Effector CD8-positive, alpha-beta T cell (primary cell): ENCODE measurements around the gene AKR1C1.
"Not testable (repeated sequence)": the region's sequence is repeated elsewhere in the genome, so short reads cannot be mapped to it uniquely, and the experiment has no call there.

Experiments
- DNase-seq: peaks from one replicate; lab custom pipeline; 2025; lab: John Stamatoyannopoulos, UW

Gene AKR1C1

DNA sequence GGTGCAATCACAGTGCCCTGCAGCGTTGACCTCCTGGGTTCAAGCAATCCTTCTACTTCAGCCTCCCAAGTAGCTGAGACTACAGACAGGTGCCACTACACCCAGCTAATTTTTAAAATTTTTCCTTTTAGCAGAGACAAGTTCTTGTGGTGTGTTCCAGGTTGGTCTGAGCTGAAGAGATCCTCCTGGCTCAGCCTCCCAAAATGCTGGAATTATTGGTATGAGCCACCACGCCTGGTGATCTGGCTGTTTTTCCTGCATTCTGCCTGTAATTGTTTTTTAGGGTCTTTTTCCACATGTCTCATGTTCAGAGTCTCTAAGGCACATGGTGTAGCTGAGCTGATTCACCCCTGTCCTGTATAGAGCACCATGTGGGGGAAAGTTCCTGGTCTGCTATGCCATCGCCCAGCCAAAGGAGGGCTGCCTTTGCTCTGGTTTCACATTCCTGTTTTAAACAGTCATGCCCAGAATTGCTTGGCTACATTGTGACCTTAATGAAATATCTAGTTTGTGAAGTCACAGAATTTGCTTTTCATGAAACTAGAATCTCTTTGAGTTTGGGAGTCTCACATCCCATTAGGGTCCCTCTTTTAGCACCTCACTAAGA is 55.6 kb downstream of the AKR1C1 start:
- not testable (repeated sequence) for DNase-seq

DNA sequence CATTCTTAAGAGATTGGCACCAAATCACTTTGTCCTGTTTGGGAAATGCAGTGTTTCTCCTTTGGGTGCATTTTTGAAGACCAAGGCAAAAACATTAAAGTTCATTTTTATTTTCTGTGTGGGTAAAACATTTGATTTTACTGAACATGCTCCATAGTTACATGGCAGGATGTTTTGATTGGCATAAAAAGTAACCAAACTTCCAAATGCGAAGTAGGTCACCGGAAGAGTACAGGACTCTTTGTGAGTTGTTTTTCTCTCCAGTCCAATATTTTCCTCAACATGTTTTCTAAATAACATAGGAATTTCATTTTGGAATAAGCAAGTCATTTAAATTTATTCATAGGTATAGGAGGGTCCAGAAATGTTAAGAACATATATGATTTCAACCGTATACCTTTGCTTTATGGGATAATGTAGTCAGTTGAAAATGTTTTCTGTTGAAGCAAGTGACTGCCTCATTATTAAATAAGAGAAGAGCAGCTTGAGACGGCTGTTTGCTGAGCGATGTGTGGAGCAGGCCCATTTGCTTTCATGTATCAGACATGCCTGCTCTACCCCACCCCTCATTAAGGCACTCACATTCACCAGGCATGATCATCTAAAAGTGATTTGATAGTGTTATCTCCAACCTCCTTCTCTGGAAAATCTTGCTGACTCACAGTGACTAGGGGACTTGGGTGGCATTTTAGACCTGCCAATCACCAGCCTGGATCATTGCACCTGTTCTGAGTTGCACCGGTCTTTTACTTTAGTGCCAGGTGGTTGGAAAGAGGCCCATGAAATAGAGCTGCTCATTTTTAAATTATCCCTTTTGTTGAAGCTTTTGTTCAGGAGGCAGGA is 56.8 kb downstream of the AKR1C1 start:
- not testable (repeated sequence) for DNase-seq

DNA sequence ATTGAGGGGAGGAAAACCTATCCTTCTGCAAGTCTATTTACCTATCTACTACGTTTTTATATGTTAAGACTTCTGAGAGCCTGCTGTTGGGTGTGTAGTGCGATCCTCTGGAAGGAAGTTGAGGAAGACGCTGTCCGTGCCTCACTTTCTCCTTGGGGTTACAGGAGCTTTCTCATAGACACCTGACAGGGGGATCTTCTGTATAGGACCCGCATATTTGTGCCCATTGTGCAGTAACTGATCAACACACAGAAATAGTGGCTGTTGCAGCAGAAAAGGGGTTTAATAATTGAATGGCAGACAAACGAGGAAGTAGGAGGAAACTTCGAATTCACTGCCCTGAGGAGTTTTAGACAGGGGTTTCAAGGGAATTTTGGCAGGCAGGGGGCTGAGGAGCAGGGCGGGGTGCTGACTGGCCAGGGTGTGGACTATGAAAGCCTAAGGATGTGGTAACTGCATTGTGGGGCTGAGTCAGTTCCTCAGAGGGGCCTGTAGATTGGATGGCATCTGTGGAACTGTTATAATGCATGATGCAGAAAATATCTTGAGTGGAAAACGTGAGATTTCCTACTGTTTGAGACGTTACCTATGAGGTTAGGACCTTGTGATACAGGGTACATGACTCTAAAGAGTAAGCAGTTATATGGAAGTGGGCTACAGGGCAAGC is 58.5 kb downstream of the AKR1C1 start:
- not testable (repeated sequence) for DNase-seq

DNA sequence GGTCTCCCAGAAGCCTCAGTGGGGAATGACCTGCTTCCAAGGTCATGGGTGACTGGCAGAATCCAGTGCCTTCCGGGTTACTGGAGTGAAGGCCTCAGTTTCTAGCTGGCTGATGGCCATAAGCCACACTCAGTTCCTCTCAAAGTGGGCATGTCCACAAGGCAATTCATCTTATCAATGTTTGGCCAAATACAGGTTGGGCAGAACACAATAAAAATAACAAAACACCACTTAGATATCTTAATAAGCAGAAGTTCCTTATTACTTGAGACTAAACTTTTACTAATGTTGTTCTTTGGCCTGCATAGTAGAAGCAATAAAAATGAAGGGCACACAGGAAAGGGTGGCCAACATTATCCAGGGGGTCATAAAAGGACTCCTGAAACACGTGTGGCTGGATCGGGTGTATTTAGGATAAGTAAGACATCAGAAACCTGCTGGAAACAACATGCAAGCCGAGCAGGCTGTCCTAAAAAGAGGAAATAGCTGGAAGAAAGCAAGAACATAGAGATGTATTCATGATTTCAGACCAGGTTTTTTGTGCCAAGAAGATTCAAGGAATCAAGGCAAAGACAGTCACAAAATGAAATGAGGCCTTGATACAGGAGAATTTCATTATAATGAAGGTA is 60.1 kb downstream of the AKR1C1 start:
- no peak for DNase-seq

DNA sequence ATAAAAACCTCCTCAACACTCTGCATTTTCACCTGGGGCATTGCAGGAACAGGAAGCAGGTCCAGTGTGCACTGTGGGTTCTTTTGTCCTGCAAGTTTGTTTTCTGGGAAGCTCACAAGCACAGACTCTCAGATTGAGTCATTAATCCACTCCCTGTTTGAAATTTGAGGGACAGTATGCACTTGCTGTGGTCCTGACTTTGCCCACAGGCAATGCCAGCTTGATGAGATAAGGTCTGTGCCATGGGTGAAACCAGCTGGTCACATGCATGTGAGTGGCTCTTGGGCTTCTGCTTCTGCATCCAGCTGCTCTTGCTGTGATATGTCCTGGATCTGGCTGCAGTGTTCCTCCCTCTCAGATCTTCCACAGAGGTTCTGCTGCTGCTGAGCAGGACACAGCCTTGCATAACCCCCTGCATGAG is 62.3 kb downstream of the AKR1C1 start:
- DNase-seq: not testable (repeated sequence)

DNA sequence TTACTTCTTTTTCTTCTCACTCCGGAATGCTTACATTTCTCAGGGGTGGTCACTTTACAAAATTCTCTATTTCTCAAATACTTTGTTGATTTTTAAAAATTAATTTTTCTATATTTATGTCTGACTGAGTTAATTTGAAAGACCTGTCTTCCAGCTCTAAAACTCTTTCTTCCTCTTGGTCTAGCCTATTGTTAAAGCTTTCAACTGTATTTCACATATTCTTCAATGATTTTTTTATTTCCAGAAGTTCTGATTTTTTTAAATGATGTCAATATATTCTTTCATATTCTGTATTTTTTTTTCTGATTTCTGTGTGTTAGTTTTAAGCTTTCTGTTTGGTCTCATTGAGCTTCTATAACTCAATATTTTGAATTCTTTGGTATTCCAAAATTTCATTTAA is 67.8 kb downstream of the AKR1C1 start:
- no peak for DNase-seq

DNA sequence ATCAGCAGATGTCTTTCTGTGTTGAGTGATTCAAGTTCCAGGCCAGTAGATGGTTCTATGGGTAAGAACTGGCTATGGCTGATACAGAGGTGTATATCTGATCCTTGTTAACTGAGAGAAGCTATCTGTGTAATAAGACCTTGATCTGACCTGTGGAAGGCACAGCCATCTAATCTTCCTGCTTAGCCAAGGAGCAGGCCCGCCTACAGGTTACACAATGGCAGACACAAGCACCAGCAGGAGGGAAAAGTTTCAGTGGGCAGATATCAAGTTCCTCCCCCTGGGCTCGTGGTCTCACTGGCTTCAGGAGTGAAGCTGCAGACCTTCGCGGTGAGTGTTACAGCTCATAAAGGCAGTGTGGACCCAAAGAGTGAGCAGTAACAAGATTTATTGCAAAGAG is 68.4 kb downstream of the AKR1C1 start:
- not testable (repeated sequence) for DNase-seq

DNA sequence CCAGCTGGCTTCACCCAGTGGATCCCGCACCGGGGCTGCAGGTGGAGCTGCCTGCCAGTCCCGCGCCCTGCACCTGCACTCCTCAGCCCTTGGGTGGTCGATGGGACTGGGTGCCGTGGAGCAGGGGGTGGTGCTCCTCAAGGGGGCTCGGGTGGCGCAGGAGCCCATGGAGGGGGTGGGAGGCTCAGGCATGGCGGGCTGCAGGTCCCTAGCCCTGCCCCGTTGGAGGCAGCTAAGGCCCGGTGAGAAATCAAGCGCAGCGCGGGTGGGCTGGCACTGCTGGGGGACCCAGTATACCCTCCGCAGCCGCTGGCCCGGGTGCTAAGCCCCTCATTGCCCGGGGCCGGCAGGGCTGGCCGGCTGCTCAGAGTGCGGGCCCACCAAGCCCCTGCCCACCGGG is 69.2 kb downstream of the AKR1C1 start:
- DNase-seq: not testable (repeated sequence)
